GM19455 (cell line): Measurements from ENCODE around the gene SAMD11.

ENCODE experiments used
- ATAC-seq: cut with Tn5 transposase; IDR thresholded peaks from one replicate; pipeline ENCODE4 v1.9.1; 2021; ENCODE audit not compliant: unreplicated experiment

SAMD11 gene

GRCh38 chr1:962381-963300 is 38.9 kb downstream of the SAMD11 start:
- no peak for ATAC-seq

- ATAC-seq: no peak
Measured at GRCh38 chr1:963301-963651, 39.6 kb downstream of the SAMD11 start.

DNA sequence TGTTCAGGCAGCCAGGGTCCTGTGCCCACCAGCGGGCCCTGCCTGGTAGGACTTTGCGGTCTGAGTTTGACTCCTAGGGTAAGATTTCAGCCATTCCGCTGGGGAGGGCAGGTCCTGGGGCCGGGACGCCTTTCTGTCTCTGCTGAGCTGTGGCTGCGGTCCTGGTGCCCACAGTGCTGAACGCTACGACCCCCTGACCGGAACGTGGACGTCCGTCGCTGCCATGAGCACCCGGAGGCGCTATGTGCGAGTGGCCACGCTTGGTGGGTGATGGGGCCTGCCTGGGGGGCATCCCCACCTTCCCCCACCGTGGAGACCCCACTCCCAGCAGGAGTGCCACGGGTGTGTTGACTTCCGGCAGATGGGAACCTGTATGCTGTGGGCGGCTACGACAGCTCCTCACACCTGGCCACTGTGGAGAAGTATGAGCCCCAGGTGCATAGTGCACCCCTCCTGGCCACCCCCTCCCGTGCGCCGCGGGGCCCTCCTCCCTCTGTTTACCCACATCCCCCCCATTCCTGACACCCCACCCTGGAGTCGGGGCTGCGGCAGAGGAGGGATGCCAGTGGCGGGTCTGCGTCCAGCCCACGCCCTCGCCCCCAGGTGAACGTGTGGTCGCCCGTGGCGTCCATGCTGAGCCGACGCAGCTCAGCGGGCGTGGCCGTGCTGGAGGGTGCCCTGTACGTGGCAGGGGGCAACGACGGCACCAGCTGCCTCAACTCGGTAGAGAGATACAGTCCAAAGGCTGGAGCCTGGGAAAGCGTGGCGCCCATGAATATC is 40.2 kb downstream of the SAMD11 start:
- ATAC-seq: no peak

DNA sequence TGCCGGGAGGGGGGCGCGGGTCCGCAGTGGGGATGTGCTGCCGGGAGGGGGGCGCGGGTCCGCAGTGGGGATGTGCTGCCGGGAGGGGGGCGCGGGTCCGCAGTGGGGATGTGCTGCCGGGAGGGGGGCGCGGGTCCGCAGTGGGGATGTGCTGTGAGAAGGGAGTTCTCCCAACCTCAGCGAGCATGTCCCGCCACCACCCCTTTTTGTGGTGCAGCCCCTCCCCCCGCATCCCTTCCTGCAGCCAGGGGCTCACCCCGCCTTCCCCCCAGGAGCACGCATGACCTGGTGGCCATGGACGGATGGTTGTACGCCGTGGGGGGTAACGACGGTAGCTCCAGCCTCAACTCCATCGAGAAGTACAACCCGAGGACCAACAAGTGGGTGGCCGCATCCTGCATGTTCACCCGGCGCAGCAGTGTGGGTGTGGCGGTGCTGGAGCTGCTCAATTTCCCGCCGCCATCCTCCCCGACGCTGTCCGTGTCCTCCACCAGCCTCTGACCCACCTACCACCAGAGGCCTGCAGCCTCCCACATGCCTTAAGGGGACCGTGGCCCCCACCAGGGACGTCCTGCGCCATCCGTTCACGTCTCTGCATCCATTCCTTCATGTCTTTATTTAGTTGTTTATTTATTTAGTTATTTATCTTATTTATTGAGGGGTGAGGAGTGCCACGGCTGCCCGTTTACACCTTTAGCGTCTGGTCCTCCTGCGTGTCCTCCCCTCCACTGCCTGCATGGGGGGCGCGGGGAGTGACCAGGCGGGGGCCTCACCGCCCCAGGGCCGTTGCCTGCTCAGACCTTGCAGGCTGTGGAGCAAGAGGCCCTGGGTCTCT is 41.2 kb downstream of the SAMD11 start:
- no peak for ATAC-seq

DNA sequence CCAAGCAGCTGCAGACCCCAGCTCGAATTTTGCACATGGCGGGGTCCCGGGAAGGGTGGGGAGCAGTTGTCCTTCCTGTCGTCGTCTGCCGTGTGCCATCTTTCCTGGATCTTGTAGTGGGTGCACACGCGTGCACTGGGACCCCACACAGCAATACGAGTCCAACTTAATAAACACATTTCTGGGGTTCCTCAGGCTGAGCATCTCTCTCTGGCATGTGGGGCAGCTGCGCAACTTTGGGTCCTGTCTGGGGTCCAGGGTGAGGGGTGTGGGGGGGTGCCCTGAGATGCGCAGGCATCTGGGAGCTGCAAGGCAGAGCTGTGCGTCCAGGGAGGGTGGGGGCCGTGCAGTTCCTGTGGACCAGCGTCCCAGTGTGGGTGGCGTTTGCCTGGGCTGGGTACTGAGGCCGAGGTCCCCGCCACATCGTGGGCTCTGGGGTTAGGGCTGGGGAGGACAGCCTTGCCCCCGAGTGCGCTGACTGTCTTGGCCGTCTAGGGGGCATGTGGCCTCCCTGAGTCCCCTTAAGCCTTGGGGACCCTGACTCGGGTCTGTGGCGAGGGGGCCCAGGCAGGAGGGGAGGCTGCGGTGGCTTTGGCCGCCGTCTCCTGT is 41.9 kb downstream of the SAMD11 start:
- ATAC-seq: no peak

GRCh38 chr1:966135-966703 is 42.5 kb downstream of the SAMD11 start, which contains the start of gene PLEKHN1:
PLEKHN1 (plus strand) TSS chr1:966482; CDS start chr1:966532, 50 bp downstream.
- ATAC-seq: peak; percentile 36

GRCh38 chr1:966704-967300 is 43.1 kb downstream of the SAMD11 start:
- peak; percentile 62 for ATAC-seq

GRCh38 chr1:967466-968343 is 44.0 kb downstream of the SAMD11 start:
- ATAC-seq: no peak

DNA sequence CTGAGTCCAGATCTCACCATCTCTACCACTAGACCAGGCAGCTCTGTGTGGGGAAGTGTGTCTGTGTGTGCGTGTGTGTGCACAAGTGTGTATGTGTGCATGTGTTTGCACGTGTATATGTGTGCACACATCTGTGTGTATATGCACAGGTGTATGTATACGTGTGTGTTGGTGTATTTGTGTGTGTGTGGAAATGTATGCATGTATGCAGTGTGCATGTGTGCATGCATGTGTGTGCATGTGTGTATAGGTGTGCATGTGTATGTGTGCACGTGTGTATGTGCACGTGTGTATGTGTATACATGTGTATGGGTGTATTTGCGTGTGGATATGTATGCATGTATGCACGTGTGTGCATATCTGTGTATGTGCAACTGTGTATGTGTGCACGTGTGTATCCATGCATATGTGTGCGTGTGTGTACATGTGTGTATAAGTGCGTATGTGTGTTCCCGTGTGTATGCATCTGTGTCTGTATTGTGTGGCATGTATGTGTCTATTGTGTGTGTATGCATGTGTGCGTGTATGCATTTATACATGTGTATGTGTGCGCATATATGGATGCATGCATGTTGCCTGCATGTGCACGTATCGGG is 45.6 kb downstream of the SAMD11 start:
- no peak for ATAC-seq

GRCh38 chr1:970242-970972 is 46.7 kb downstream of the SAMD11 start:
- ATAC-seq: no peak

GRCh38 chr1:970973-971730 is 47.4 kb downstream of the SAMD11 start:
- no peak for ATAC-seq

DNA sequence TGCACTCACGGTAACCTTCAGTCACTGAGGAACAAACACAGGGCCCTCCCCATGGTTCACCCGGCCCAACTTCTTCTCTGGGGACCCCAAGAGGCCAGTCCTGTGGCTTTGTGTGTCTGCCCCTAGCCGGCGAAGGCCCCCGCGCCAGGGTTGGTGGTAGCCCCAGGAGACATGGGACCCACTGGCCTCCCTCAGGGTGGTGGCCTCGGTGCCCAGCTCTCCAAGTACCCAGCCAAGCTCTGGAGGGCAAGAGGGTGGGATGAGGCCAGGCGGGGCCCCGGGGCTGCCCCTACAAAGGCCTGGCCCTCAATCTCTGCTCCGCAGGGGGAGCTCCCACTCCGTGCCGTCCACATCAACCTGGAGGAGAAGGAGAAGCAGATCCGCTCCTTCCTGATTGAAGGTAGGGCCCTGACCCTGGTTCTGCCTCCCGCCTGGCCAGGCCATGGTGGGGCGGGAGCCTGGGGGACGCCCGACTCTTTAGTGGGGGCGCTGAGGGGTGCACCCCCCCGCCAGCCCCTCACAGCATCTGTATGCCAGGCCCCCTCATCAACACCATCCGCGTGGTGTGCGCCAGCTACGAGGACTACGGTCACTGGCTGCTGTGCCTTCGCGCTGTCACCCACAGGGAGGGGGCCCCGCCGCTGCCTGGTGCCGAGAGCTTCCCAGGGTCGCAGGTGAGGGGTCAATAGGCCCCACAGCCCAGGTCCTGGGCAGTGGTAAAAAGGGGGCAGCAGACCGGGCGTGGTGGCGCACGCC is 48.2 kb downstream of the SAMD11 start:
- ATAC-seq: no peak

DNA sequence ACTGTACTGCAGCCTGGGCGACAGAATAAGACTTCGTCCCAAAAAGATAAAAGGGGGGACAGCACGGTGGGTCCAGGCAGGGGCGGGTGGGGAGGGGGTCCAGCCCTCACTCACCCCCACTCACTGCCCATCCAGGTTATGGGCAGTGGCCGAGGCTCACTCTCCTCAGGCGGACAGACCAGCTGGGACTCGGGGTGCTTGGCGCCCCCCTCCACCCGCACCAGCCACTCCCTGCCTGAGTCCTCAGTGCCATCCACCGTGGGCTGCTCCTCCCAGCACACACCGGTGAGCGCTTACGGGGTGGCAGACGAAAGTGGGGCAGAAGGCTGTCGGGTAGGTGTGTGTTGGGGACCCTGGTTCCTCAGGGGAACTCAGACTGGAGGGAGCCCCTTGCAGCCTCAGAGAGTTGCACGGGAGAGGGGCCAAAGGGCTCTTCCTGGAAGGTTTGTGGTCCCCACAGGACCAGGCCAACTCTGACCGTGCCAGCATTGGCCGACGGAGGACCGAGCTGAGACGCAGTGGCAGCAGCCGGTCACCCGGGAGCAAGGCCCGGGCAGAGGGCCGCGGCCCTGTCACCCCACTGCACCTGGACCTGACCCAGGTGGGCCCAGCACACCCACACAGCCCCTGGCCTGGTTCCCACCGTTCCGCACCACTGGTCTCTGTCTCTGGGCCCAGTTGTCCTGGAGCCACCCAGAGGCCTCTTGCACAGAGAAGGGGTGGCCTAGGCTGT is 49.2 kb downstream of the SAMD11 start:
- ATAC-seq: no peak

DNA sequence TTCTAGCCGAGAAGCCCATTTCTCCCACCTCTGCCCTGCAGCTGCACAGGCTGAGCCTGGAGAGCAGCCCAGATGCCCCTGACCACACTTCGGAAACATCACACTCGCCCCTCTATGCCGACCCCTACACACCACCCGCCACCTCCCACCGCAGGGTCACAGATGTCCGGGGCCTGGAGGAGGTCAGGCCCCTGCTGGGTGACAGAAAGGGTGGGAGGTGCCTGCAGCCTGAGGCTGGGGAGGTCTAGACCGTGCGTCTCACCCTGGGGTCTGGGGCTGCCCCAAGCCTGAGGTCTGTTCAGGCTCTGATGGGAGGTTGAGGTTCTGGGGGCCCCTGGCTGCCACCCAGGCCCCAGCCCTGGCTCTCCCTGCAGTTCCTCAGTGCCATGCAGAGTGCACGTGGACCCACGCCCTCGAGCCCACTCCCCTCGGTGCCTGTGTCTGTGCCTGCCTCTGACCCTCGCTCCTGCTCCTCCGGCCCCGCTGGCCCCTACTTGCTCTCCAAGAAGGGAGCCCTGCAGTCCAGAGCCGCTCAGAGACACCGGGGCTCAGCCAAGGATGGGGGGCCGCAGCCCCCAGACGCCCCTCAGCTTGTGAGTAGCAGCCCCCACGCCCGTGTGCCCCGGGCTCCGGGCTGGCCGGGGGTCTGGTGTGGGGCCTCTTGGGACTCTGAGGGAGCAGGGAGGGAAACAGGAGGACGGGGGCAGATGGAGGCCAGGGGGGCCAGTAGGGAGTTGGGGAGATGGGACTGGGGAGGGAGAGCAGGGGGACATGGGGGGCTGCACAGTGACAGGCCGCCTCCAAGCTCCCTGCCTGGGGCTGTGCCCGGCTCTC is 50.0 kb downstream of the SAMD11 start:
- ATAC-seq: no peak

DNA sequence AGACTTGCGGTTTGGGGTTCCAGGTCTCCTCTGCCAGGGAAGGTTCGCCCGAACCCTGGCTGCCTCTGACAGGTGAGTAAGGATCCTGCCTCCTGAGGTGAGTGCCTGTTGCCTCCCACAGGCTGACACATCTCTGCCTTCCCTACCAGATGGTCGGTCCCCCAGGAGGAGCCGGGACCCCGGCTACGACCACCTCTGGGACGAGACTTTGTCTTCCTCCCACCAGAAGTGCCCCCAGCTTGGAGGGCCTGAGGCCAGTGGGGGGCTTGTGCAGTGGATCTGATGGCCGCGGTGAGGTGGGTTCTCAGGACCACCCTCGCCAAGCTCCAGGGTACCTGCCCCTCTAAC is 50.5 kb downstream of the SAMD11 start:
- no peak for ATAC-seq
